ENCODE measurements around the gene MYMK.

Gene MYMK

DNA sequence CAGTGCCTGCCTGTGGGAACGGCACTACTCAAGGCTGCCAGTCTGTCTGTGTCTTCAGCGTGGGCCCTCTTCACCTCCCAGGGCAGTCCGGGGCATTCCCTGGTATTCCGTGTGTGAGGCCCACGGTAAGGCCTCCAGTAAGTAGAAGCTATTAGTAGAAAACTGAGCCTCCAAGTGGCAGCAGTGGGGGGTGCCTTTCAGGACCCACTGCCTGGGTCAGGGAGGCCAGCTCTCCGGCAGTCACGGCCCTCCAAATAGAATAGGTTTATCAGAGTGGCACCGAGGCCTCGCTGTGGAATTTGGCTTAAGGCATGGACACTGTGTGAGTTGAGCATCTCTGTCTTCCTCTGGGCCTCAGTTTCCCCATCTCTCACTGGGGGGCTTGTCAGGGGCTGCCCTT lies 32.8 kb upstream of the MYMK start:
- no peak for DNase-seq

GRCh38 chr9:133556354-133556753 lies 31.6 kb upstream of the MYMK start:
- no peak for DNase-seq

DNA sequence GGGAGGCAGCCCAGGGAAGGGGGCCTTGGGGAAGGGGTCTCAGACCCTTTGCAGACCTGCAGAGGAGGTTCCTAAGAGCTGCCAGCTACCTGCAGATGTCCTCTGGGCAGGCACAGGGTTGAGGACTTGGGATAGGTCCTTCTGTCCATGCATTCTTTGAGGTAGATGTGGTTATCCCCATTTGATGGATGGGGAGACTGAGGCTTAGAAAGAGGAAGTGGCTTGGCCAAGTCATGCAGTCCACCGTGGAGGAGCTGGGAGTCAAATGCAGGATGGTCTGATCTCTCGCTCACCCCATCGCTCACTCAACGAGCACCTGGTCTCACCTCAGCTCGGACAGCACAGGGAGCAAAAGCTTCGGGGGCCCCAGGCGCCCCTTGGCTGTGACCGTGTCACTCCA lies 30.0 kb upstream of the MYMK start:
- DNase-seq: no peak

DNA sequence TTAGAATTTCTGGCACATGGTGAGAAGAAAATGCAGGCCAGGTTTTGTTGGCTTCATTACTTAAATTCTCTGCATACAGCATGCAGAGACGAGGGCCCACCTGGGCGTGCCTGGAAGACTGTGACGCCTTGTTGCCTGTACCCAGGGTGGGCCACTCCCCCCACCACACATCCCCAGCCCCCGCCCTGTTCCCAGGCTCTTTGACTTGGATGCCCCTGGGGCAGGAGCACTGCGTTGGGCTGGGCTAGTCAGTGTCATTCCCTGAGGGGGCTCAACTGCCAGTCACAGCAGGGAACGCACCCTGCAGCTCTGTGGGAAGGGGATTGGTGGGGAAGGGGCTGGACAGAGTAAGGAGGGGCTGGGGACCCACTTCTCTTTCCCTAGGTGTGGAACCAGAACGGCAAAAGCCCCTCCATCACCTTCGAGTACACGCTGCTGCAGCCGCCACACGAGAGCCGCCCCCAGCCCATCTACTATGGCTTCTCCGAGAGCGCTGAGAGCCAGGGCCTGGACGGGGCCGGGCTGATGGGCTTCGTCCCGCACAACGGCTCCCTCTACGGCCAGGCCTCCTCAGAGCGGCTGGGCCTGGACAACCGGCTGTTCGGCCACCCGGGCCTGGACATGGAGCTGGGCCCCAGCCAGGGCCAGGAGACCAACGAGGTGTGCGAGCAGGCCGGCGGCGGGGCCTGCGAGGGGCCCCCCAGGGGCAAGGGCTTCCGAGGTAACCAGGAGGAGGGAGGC lies 29.4 kb upstream of the MYMK start:
- no peak for DNase-seq

DNA sequence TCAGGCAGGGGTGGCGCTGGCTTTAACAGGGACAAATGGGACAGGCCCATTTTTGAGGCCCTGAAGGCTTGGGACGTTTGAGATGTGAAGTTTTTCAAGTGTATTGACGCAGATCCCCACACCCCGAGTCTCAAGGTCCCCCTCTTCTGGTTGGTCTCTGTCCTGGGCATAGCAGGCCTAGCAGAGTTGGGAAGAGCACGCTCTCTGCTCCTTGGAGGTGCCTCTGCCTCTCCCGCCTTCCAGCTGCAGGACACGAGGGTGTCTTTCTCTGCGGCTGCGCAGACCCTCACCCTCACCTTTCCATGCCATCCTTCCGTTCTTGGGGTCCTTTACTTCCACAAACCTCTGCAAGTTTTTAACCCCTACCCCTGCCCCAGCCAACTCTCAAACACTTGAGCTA lies 28.4 kb upstream of the MYMK start:
- DNase-seq: no peak

DNA sequence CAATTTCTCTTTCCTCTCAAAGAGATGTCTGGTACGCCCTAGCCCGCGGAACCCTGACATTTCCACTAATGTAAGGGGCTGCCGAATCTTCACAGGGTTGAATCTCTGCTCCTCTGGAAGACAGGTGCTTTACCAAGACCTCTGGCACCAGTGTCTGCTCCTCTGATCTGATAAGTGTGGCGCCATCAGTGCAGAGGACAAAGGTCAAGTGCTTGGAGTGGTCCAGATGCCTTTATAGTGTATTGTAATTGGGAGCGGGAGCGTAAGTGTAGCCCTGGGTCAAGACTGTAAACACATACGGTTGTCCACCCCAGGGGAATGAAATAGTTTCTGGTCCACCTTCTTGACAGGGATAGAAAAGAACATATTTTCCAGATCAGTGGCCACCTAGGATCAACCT lies 27.5 kb upstream of the MYMK start:
- no peak for DNase-seq

DNA sequence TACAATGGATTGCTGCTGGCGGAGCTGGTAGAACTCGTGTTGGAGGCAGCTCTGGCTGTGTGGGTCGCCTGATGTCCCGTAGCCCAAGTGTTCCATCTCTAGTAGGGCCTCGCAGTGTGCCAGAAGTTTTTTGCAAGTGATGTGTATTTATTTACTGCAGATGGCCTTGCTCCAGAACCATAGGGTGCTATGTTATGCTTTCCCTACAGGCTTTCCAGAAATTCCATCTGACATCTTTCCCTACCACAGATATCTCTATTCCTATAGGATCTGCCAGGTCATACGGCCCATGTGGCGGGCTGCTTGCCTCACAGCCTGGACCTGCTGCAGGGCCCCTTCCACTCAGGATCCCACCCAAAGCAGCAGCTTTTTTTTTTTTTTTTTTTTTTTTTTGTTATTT lies 26.7 kb upstream of the MYMK start:
- DNase-seq: no peak

GRCh38 chr9:133547116-133547515 lies 22.4 kb upstream of the MYMK start:
- DNase-seq: no peak

- no peak for DNase-seq
Measured at GRCh38 chr9:133546287-133546680, 21.5 kb upstream of the MYMK start.

- DNase-seq: no peak
Measured at GRCh38 chr9:133545494-133546286, 20.9 kb upstream of the MYMK start.

DNA sequence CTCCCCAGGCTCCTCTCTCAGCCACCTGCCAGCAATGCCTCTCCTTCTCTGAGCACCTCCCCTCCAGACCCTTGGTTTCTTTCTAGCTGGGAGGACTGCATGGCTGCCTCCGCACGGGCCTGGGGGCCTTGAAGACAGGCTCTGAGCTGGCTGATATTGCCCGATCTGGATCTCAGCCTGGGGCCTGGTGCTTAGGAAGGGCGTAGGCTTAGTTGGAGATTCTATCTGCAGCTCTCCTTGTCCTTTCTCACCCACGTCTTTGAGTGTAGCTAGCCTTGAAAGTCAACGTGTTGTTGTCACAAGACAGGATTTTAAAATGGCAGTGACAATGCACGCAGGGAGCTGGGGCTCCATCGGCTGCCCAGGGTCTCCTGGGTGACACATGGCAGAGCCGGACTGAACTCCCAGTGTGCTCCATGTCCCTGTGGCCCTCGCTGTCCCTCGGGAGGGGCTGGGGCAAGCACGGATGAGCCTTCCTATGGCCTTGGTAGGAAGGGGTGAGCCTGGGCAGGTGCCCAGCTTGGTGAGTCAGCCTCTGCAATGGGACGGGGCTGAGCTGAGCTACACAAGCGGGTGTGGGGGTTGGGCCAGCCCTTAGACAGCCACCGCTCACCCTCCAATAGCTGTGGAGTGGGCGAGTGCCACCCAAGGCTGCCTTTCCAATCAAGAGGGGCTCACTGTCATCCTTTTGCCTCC lies 19.2 kb upstream of the MYMK start:
- peak; percentile 39 for DNase-seq

- no peak for DNase-seq
Measured at GRCh38 chr9:133542002-133542401, 17.2 kb upstream of the MYMK start.

DNA sequence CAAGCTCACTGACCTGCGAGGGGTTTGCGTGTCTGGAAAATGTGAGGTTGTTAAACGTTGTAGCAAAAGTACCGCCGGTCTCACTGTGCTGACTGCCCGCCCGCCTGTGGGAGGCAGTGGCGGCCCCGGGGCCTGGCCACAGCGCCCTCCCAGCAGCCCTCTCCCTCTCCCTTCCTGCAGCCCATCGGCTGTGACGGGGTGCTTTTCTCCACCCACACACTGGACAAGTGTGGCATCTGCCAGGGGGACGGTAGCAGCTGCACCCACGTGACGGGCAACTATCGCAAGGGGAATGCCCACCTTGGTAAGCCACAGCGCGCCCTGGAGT lies 15.9 kb upstream of the MYMK start:
- no peak for DNase-seq

- peak; percentile 58 for DNase-seq
Measured at GRCh38 chr9:133539991-133540697, 15.4 kb upstream of the MYMK start.

- DNase-seq: peak; percentile 42
Measured at GRCh38 chr9:133538851-133539833, 14.4 kb upstream of the MYMK start.

GRCh38 chr9:133538176-133538575 lies 13.4 kb upstream of the MYMK start:
- no peak for DNase-seq

GRCh38 chr9:133537257-133537656 lies 12.5 kb upstream of the MYMK start:
- DNase-seq: no peak

DNA sequence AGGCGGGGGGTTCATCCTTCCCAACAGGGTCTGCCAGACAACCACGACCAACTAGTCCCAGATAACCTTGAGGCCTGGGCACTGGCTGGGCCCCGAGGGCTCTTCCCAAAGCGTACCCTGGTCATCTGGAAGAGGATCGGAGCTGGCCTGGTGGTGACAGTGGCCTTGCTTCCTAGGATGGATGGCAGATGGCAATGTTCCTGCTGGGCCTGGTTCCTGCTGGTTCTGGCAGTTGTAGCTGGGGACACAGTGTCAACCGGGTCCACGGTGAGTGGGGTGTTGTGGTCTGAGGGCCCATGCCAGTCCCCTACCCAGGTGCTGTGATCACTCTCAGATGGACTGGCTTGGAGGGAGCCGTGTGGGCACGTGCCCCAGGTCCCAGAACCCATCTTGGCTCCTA lies 11.8 kb upstream of the MYMK start:
- no peak for DNase-seq

DNA sequence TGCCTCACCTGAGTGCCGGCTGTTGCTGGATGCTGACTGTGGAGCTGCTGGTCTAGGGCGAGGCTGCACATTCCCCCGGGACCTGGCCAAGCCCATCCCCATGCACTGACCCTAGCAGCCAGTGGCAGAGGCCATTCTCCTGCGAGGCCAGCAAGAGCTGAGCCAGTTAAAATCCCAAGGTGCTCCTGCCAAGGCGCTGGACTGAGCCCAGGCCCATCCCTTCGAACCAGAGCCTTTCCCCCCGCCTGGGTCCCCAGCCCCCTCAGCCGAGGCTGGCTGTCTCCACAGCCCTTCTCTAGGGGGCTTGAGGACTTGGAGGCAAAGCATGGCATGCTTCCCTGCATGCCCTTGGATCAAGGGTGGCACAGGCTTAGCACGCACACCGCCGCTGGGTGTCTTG lies 11.3 kb upstream of the MYMK start:
- DNase-seq: no peak

DNA sequence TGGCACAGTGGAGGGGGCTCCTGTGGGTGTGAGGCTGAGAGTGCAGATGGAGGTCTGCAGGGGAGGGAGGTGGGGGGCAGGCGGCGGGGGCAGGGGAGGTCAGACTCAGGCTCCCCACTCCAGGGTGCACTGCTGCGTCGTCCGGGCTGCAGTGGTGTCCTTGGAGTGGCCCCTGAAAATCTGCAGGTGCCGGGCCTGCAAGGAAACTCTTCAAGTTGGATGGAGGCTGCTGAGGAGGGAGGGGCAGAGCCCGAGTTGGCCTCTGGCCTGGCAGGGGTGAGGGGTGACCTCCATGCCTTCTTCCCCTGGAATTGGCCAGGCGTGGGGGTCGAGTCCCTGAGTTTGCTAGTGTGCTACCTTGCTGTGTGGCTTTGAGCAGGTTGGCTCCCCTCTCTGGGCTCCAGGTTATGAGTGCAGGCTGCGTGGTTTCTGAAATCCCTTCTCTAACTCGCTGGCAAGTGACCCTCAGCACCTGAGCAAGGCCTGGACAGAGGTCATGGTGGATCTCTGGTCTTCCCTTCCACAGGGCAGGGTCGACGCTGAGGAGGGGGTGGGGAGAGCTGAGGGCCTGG lies 10.6 kb upstream of the MYMK start:
- no peak for DNase-seq

DNA sequence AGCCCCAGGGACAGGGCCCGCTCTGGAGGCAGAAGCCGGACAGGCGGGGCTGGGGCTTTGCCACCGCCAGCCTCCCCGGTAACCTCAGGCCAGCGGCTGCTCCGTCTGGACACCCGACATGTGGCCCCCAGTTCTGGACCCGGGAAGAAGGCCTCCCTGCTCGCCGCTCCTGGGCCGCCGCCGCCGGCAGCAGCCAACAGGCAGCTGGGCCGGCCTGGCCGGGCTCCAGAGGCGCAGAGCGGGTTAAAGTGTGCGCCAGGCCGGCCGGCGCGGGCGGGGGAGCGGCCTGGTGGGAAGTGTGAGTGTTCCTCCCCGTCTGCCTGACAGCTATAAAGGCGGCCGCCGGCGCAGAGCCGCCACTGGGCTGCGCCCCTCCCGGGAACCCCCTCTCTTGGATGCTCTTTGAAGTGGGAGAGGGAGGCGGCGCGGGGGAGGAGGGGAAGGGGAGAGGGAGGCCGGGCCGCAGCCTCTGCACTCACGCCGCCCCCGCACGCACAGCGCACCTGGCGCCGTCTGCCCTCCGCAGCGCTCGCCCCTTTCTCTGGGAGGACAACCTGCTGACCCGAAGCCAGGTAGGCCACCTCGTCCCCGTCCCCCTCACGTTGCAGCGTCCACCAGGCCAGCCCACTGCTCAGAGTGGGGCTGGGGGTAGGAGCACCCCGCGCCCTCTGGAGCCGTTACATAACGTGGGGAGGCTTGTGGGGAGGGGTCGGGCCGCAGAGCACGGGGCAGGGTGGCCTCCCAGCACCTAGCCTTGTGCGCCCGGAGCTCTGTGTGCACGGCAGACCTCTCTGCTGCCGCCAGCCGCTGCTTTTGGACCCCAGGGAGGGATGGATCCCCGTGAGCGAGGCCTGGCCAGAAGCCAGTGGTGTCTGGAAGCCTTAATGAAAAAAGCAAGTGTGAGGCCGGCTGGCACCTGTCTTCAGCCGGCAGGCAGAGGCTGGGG lies 9.9 kb upstream of the MYMK start, which contains the start of gene ADAMTSL2:
TSS of gene ADAMTSL2 (plus strand) at position 359 of the 946 bp plus-strand sequence. CDS start 2,009 bp downstream, outside the sequence.
- DNase-seq: peak; percentile 63
